IMR-90 (cell line): ENCODE data around the gene ZMIZ1. TPM values are rescaled to one million over a fixed set of nuclear protein-coding genes. Genes with fewer than 3 reads are reported as not detected.

Experiments used
- ATAC-seq: fragments of 200-7000 bp; cut with Tn5 transposase; 2 replicates; pipeline ENCODE4 v1.9.1; 2020; ENCODE audit warnings: low read depth, mild to moderate bottlenecking, moderate library complexity
- BruUV-seq: library from RNA; stranded (reverse); fragments of 400-500 nt; replicated peaks from 2 replicates; lab custom pipeline; 2021; lab: Mats Ljungman, UMichigan
- CTCF ChIA-PET: fragments of 300-600 bp; formaldehyde crosslinking; extraction: SDS; loops from one replicate; lab custom pipeline; 2021; ENCODE audit warnings: antibody characterized with exemption; lab: Yijun Ruan, JAX
- POLR2A ChIA-PET: fragments of 300-600 bp; sonication (Branson Sonifier 250); formaldehyde crosslinking; loops from one replicate; lab custom pipeline; 2022; ENCODE audit warnings: antibody characterized with exemption; ENCODE audit not compliant: unreplicated experiment; lab: Charles Lee
- DNase-seq: peaks from one replicate; pipeline ENCODE4 v3.0.0; 2013
- H2AFZ ChIP-seq: replicated peaks from 2 replicates; pipeline ENCODE3; 2013; ENCODE audit warnings: low read length, mild to moderate bottlenecking; ENCODE audit not compliant: poor library complexity
- H2AK5ac ChIP-seq: 2 replicates; pipeline ENCODE4 v1.6.1; 2013; ENCODE audit warnings: low read depth, low read length, inconsistent platforms
- H2AK9ac ChIP-seq: replicated peaks from 2 replicates; pipeline ENCODE3; 2013; ENCODE audit warnings: mild to moderate bottlenecking, low read depth, low read length, moderate library complexity; ENCODE audit not compliant: poor library complexity
- H2BK120ac ChIP-seq: 2 replicates; pipeline ENCODE4 v1.6.1; 2013; ENCODE audit warnings: low read depth, low read length, inconsistent platforms
- H2BK15ac ChIP-seq: 3 replicates; pipeline ENCODE4 v1.6.1; 2013; ENCODE audit warnings: low read depth, low read length, inconsistent platforms
- H2BK20ac ChIP-seq: 2 replicates; pipeline ENCODE4 v1.6.1; 2013; ENCODE audit warnings: low read depth, mild to moderate bottlenecking, inconsistent platforms, low read length, moderate library complexity
- H2BK5ac ChIP-seq: 2 replicates; pipeline ENCODE4 v1.6.1; 2013; ENCODE audit warnings: mild to moderate bottlenecking, low read depth, low read length, inconsistent platforms; ENCODE audit not compliant: poor library complexity, severe bottlenecking
- H3K14ac ChIP-seq: replicated peaks from 2 replicates; pipeline ENCODE4 v1.6.1; 2013; ENCODE audit warnings: low read depth, low read length, inconsistent platforms
- H3K18ac ChIP-seq: 2 replicates; pipeline ENCODE4 v1.6.1; 2013; ENCODE audit warnings: low read depth, low read length, control low read depth
- H3K23ac ChIP-seq: 2 replicates; pipeline ENCODE4 v1.6.1; 2013; ENCODE audit warnings: low read depth, low read length, inconsistent platforms
- H3K27ac ChIP-seq: 2 replicates; pipeline ENCODE4 v1.5.1; 2013; ENCODE audit warnings: mild to moderate bottlenecking, control low read depth, low read length; ENCODE audit not compliant: insufficient read depth
- H3K27me3 ChIP-seq: 2 replicates; pipeline ENCODE4 v1.6.1; 2013; ENCODE audit warnings: low read length; ENCODE audit not compliant: control insufficient read depth, insufficient read depth
- H3K36me3 ChIP-seq: 2 replicates; pipeline ENCODE4 v1.6.1; 2013; ENCODE audit warnings: low read length, mixed read lengths; ENCODE audit not compliant: control insufficient read depth, insufficient read depth
- H3K4ac ChIP-seq: 2 replicates; pipeline ENCODE4 v1.6.1; 2013; ENCODE audit warnings: low read depth, low read length, inconsistent platforms
- H3K4me1 ChIP-seq: 2 replicates; pipeline ENCODE4 v1.6.1; 2013; ENCODE audit warnings: low read length, mixed read lengths; ENCODE audit not compliant: control insufficient read depth, insufficient read depth
- H3K4me2 ChIP-seq: 2 replicates; pipeline ENCODE4 v1.6.1; 2013; ENCODE audit warnings: low read depth, mild to moderate bottlenecking, control low read depth, low read length, moderate library complexity
- H3K4me3 ChIP-seq: 2 replicates; pipeline ENCODE4 v1.5.1; 2013; ENCODE audit warnings: low read depth, mild to moderate bottlenecking, control low read depth, low read length, moderate library complexity; ENCODE audit not compliant: insufficient read depth
- H3K56ac ChIP-seq: 2 replicates; pipeline ENCODE4 v1.6.1; 2013; ENCODE audit warnings: low read length, inconsistent platforms; ENCODE audit not compliant: insufficient read depth; ENCODE audit errors: extremely low read depth
- H3K79me1 ChIP-seq, 2 experiments: 2 replicates each; pipeline ENCODE4 v1.6.1; 2013; ENCODE audit warnings: low read length in 2 of 2, inconsistent platforms in 1 of 2, low read depth in 1 of 2
- H3K9ac ChIP-seq: 2 replicates; pipeline ENCODE4 v1.6.1; 2013; ENCODE audit warnings: low read depth, low read length, control low read depth
- H3K9me1 ChIP-seq: 2 replicates; pipeline ENCODE4 v1.6.1; 2013; ENCODE audit warnings: low read length, inconsistent platforms; ENCODE audit not compliant: insufficient read depth
- H3K9me3 ChIP-seq: 2 replicates; pipeline ENCODE4 v1.6.1; 2013; ENCODE audit warnings: low read length; ENCODE audit not compliant: control insufficient read depth, insufficient read depth
- H4K20me1 ChIP-seq: 2 replicates; pipeline ENCODE4 v1.6.1; 2013; ENCODE audit warnings: low read length, inconsistent platforms; ENCODE audit not compliant: insufficient read depth
- H4K5ac ChIP-seq: 2 replicates; pipeline ENCODE4 v1.6.1; 2013; ENCODE audit warnings: mild to moderate bottlenecking, low read depth, low read length, control low read depth
- H4K8ac ChIP-seq, 2 experiments: 2 replicates each; pipeline ENCODE4 v1.6.1; 2013; ENCODE audit warnings: low read depth in 2 of 2, low read length in 2 of 2, control low read depth in 1 of 2, inconsistent platforms in 1 of 2
- H4K91ac ChIP-seq: 2 replicates; pipeline ENCODE4 v1.6.1; 2013; ENCODE audit warnings: low read depth, low read length, inconsistent platforms; ENCODE audit not compliant: insufficient read depth
- CEBPB ChIP-seq: IDR thresholded peaks from 2 replicates; pipeline ENCODE4 v1.6.1; 2012; ENCODE audit warnings: low read depth, low read length, improper control_type of control experiment
- RFX5 ChIP-seq: IDR thresholded peaks from 2 replicates; pipeline ENCODE4 v1.8.0; 2012; ENCODE audit warnings: low read depth, mild to moderate bottlenecking, low read length, moderate library complexity
- WGBS, 2 experiments: methylation state at CpG; one replicate each; pipeline versions ENCODE4 v1.1.5 to v1.1.7; 2013; ENCODE audit warnings: missing lambda C conversion rate in 2 of 2; ENCODE audit not compliant: insufficient read length in 1 of 2; ENCODE audit errors: extremely low coverage in 2 of 2; 5-methylcytosine and 5-hydroxymethylcytosine counted together
- dilution Hi-C: fragments of 300-500 bp; cut with HindIII; formaldehyde crosslinking; loops from one replicate; pipeline ENCODE4 v1.14.3; 2018; ENCODE audit warnings: low sequenced_read_pairs; ENCODE audit not compliant: unreplicated experiment
- in situ Hi-C: fragments of 300-500 bp; cut with MboI; formaldehyde crosslinking; loops from 3 replicates; pipeline ENCODE4 v1.14.3; 2019; ENCODE audit warnings: low sequenced_read_pairs, inconsistent platforms, mixed read lengths
- intact Hi-C: fragments of 100-400 bp; cut with micrococcal nuclease; formaldehyde crosslinking; loops from 2 replicates; pipeline ENCODE4 v1.10.0; 2022
- polyA plus RNA-seq, 3 experiments: library from polyadenylated mRNA; depleted of rRNA; stranded (reverse); fragments of >200 nt; gene quantifications; 2 replicates each; pipeline ENCODE4 v1.2.3, GENCODE V29; 2012; ENCODE audit warnings: low replicate concordance in 1 of 3
- total RNA-seq: library from RNA; depleted of rRNA; stranded (reverse); fragments of >200 nt; gene quantifications from 2 replicates; pipeline ENCODE4 v1.2.3, GENCODE V29; 2012

Gene ZMIZ1
- total and polyA plus RNA-seq, 2 of the 4 experiments (the other 2 are of a cell fraction) = 6.6 to 48.7 TPM

DNA sequence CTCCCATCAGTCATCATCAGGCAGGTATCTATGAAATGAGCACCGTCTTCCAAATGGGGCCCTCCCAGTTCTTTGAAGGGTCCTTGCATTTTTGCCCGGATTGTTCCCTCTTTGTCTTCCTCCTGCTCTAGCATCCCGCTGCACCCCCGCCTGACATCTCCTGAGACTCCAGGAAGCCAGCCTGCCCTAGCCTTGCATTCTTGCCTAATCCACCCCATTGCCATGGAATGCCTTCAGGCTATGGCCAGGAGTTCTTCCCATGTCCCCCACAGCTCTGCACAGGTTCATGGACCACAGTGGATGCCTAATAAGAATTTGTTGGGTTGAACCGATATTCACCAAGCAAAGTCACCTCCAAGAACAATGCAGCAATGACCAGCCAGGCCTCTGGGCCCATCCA lies 62.1 kb downstream of the ZMIZ1 start:
- H3K27me3 ChIP-seq = no peaks in the 10 kb centered on the region
- H2BK15ac ChIP-seq = no peak overlapping the region
- peaks cover 58 to 97% of the 10 kb centered on the region in 2 experiments; a peak in 3 of 4 replicates for H3K79me1 ChIP-seq
- H2AK5ac ChIP-seq = peak overlapping the region; percentile 43; the same call in 1 of the 2 replicates
- no peak overlapping the region for H2AK9ac ChIP-seq
- no peak for ATAC-seq
- H2BK20ac ChIP-seq = peak overlapping the region; percentile 4; the same call in 1 of the 2 replicates
- H3K9ac ChIP-seq = no peak overlapping the region
- H2BK5ac ChIP-seq = no peak overlapping the region
- peak overlapping the region; percentile 80 for H3K4ac ChIP-seq
- no peak overlapping the region for H3K4me2 ChIP-seq
- WGBS, 2 experiments = 60% methylated on average over 1 of the region's 5 CpGs; no CpG with 5 or more reads in 1 of the 2 experiments
- no peak overlapping the region for H2AFZ ChIP-seq
- dilution Hi-C loops (no loop called here), intact Hi-C loops (no loop called here), in situ Hi-C loops (no loop called here)
- H3K23ac ChIP-seq = peak overlapping the region; percentile 31; the same call in 1 of the 2 replicates
- no peak overlapping the region for H3K18ac ChIP-seq
- no peak overlapping the region; the same call in 1 of the 2 replicates for H4K91ac ChIP-seq
- peak overlapping the region in 1 of 2 experiments; percentile 13; a peak in 2 of 4 replicates for H4K8ac ChIP-seq
- H3K36me3 ChIP-seq = peaks cover 36% of the 10 kb centered on the region
- no peak overlapping the region for H3K56ac ChIP-seq
- no peak overlapping the region for H3K14ac ChIP-seq
- POLR2A ChIA-PET = no interaction called here
- H4K20me1 ChIP-seq = peaks cover 70% of the 10 kb centered on the region
- no peak for TF ChIP-seq RFX5
- TF ChIP-seq CEBPB = peak; percentile 60
- no peak overlapping the region for H3K4me3 ChIP-seq
- no peak overlapping the region for H4K5ac ChIP-seq
- no peak for DNase-seq
- no peaks in the 10 kb centered on the region for H3K9me3 ChIP-seq
- CTCF ChIA-PET = no interaction called here
- H3K9me1 ChIP-seq = peaks cover 44% of the 10 kb centered on the region
- H3K27ac ChIP-seq = peak overlapping the region; percentile 9; the same call in 1 of the 2 replicates
- no TSS peak for BruUV-seq
- H2BK120ac ChIP-seq = no peak overlapping the region; the same call in 1 of the 2 replicates
- peaks cover 62% of the 10 kb centered on the region for H3K4me1 ChIP-seq
